Esophagus muscularis mucosa (tissue), 4 donors: Measurements from ENCODE around the gene RBM19.

Experiments used
- CTCF ChIP-seq, 3 experiments: fragments of 200-600 bp in 2 of 3; fragments of 450-650 bp in 1 of 3; sonication (generic) in 2 of 3; IDR thresholded peaks; one replicate each; pipeline ENCODE4 v1.5.1; 2017 to 2019; ENCODE audit warnings: antibody characterized with exemption in 3 of 3, mild to moderate bottlenecking in 2 of 3, moderate library complexity in 1 of 3
- EP300 ChIP-seq: sonication (generic); formaldehyde crosslinking; IDR thresholded peaks from one replicate; pipeline ENCODE4 v1.6.1; 2017; ENCODE audit warnings: antibody characterized with exemption
- POLR2A ChIP-seq: fragments of 450-650 bp; IDR thresholded peaks from one replicate; pipeline ENCODE4 v1.6.1; 2017; ENCODE audit warnings: antibody characterized with exemption, moderate library complexity, mild to moderate bottlenecking, low read depth
- POLR2AphosphoS5 ChIP-seq, 2 donors: sonication (generic); formaldehyde crosslinking; IDR thresholded peaks; one replicate each; pipeline ENCODE4 v1.6.1; 2017; ENCODE audit warnings: antibody characterized with exemption in 2 of 2

- TF ChIP-seq CTCF (IDR thresholded peaks at IDR 0.05) (no peak), POLR2A (no peak), POLR2AphosphoS5 (IDR thresholded peaks at IDR 0.05) (no peak), EP300 (no peak)
Observed at GRCh38 chr12:113841786-113842185, 124.3 kb downstream of the RBM19 start.
